Measurements from ENCODE around the gene TIMP4.

DNA sequence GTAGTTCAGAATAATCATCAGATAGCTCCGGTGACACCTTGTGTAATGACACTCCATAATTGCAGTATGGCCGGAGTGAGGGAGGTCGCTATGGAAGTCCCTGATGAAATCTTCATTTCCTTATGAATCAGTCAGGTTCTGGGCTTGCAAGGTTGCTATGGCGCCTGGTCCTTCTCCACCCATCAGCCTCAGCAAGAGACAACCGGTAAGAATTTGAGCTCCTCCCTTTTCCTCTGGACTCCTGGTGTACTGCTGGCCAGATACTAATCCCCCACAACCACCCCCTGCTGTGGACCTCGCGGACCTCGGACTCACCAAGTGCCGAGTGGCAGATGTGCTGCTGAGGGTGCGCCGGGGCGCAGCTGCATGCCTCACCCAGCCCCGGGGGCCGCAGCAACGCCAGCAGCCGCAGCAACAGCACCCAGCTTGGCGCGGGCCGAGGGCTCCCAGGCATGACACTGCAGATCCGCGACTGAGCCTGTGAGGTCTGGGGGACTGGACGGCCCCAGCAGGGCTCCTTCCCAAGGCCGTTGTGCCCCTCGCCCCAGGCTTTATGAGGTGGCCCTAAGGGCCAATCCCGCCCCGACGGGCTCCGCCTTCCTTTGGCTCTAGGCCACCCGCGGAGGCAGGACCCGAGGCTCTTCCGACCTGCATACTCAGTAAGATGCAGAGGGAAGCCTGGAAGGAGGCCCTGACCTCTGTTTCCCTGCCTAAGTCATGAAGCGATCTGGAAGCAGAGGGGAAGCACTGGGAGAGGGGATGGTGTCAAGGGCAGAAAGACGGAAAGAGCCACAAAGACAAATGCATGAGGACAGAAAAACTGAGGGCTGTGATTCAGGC lies at the start of gene TIMP4:
- TF ChIP-seq, protein P1, sequence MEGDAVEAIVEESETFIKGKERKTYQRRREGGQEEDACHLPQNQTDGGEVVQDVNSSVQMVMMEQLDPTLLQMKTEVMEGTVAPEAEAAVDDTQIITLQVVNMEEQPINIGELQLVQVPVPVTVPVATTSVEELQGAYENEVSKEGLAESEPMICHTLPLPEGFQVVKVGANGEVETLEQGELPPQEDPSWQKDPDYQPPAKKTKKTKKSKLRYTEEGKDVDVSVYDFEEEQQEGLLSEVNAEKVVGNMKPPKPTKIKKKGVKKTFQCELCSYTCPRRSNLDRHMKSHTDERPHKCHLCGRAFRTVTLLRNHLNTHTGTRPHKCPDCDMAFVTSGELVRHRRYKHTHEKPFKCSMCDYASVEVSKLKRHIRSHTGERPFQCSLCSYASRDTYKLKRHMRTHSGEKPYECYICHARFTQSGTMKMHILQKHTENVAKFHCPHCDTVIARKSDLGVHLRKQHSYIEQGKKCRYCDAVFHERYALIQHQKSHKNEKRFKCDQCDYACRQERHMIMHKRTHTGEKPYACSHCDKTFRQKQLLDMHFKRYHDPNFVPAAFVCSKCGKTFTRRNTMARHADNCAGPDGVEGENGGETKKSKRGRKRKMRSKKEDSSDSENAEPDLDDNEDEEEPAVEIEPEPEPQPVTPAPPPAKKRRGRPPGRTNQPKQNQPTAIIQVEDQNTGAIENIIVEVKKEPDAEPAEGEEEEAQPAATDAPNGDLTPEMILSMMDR (IDR thresholded peaks at IDR 0.05): no peak
- no peak for TF ChIP-seq POLR2AphosphoS5 (IDR thresholded peaks at IDR 0.05; ENCODE audit: low read depth, low read length)
- TF ChIP-seq TAF1 (IDR thresholded peaks at IDR 0.05; ENCODE audit: borderline replicate concordance, low read depth, low read length): no peak
- TF ChIP-seq, protein P2, sequence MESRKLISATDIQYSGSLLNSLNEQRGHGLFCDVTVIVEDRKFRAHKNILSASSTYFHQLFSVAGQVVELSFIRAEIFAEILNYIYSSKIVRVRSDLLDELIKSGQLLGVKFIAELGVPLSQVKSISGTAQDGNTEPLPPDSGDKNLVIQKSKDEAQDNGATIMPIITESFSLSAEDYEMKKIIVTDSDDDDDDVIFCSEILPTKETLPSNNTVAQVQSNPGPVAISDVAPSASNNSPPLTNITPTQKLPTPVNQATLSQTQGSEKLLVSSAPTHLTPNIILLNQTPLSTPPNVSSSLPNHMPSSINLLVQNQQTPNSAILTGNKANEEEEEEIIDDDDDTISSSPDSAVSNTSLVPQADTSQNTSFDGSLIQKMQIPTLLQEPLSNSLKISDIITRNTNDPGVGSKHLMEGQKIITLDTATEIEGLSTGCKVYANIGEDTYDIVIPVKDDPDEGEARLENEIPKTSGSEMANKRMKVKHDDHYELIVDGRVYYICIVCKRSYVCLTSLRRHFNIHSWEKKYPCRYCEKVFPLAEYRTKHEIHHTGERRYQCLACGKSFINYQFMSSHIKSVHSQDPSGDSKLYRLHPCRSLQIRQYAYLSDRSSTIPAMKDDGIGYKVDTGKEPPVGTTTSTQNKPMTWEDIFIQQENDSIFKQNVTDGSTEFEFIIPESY (IDR thresholded peaks at IDR 0.05; ENCODE audit: borderline replicate concordance, low read depth): no peak

Measured in SK-N-SH (cell line).